Lower leg skin (tissue), 3 donors: ENCODE results near the gene BAIAP2.

Experiments
- CTCF ChIP-seq, 3 donors: fragments of 450-650 bp; IDR thresholded peaks; one replicate each; pipeline ENCODE4 v1.5.1; 2016; ENCODE audit warnings: antibody characterized with exemption in 3 of 3, mild to moderate bottlenecking in 3 of 3, moderate library complexity in 2 of 3
- POLR2A ChIP-seq, 2 donors: fragments of 450-650 bp; IDR thresholded peaks; one replicate each; pipeline ENCODE4 v1.6.1; 2016 to 2017; ENCODE audit warnings: antibody characterized with exemption in 2 of 2, mild to moderate bottlenecking in 1 of 2, moderate library complexity in 1 of 2

GRCh38 chr17:81148986-81149533 is 114.1 kb downstream of the BAIAP2 start:
- TF ChIP-seq CTCF (IDR thresholded peaks at IDR 0.05) (no peak), POLR2A (IDR thresholded peaks at IDR 0.05) (no peak)
